Measurements from ENCODE around the gene SUPT5H.
A peak's percentile ranks its signal among the peaks of the same experiment; 100 is the strongest.

The SUPT5H gene

GRCh38 chr19:39409208-39410016 is 36.0 kb upstream of the SUPT5H start:
- Histone ChIP-seq H3K4me1 (ENCODE audit: low read length) (peaks cover 23% of the 10 kb centered on the region), H3K36me3 (replicated peaks; ENCODE audit: insufficient read depth, low read length) (peaks cover 12% of the 10 kb centered on the region; the same call in 1 of the 2 replicates), H3K27me3 (replicated peaks; ENCODE audit: insufficient read depth, low read length) (no peaks in the 10 kb centered on the region), H2AFZ (ENCODE audit: low read length) (no peak overlapping the region), H3K9me2 (replicated peaks; ENCODE audit: insufficient read depth, low read length) (no peaks in the 10 kb centered on the region), H3K9ac (ENCODE audit: low read length) (peak overlapping the region; percentile 99), H3K27ac (ENCODE audit: low read length) (peak overlapping the region; percentile 100), H3F3A (ENCODE audit: insufficient read depth, low read length) (peaks cover 70% of the 10 kb centered on the region), H3K9me3 (replicated peaks; ENCODE audit: insufficient read depth, low read length) (no peaks in the 10 kb centered on the region), H3K4me3 (ENCODE audit: low read length) (peak overlapping the region; percentile 98), H3K4me2 (ENCODE audit: low read depth, low read length) (peak overlapping the region; percentile 99), H4K20me1 (ENCODE audit: insufficient read depth, low read length) (peaks cover 20% of the 10 kb centered on the region; the same call in 1 of the 2 replicates), H3K79me2 (ENCODE audit: low read length) (peaks cover 24% of the 10 kb centered on the region)
- DNase-seq = peak; percentile 90
- no peak for TF ChIP-seq EZH2 (optimal IDR thresholded peaks at IDR 0.05; ENCODE audit: low read depth, low read length)
- TF ChIP-seq EZH2phosphoT487 (IDR thresholded peaks at IDR 0.05; ENCODE audit: low read length) = no peak
- TF ChIP-seq CTCF (IDR thresholded peaks at IDR 0.05; ENCODE audit: low read length) = 0 out of 2 replicates have a peak, but pooled peaks have one; percentile 6

GRCh38 chr19:39410017-39410830 is 35.2 kb upstream of the SUPT5H start:
- Histone ChIP-seq H3K79me2 (ENCODE audit: low read length) (peaks cover 24% of the 10 kb centered on the region), H3K4me3 (ENCODE audit: low read length) (peak overlapping the region; percentile 98), H3K27ac (ENCODE audit: low read length) (peak overlapping the region; percentile 100), H3F3A (ENCODE audit: insufficient read depth, low read length) (peaks cover 62% of the 10 kb centered on the region), H3K27me3 (replicated peaks; ENCODE audit: insufficient read depth, low read length) (no peaks in the 10 kb centered on the region), H3K9me2 (replicated peaks; ENCODE audit: insufficient read depth, low read length) (no peaks in the 10 kb centered on the region), H2AFZ (ENCODE audit: low read length) (no peak overlapping the region), H3K36me3 (replicated peaks; ENCODE audit: insufficient read depth, low read length) (peaks cover 12% of the 10 kb centered on the region; the same call in 1 of the 2 replicates), H4K20me1 (ENCODE audit: insufficient read depth, low read length) (peaks cover 20% of the 10 kb centered on the region; the same call in 1 of the 2 replicates), H3K4me1 (ENCODE audit: low read length) (peaks cover 19% of the 10 kb centered on the region), H3K9ac (ENCODE audit: low read length) (peak overlapping the region; percentile 99), H3K4me2 (ENCODE audit: low read depth, low read length) (peak overlapping the region; percentile 47), H3K9me3 (replicated peaks; ENCODE audit: insufficient read depth, low read length) (no peaks in the 10 kb centered on the region)
- no peak for TF ChIP-seq EZH2 (optimal IDR thresholded peaks at IDR 0.05; ENCODE audit: low read depth, low read length)
- TF ChIP-seq CTCF (IDR thresholded peaks at IDR 0.05; ENCODE audit: low read length) = no peak
- TF ChIP-seq EZH2phosphoT487 (IDR thresholded peaks at IDR 0.05; ENCODE audit: low read length) = no peak
- DNase-seq = peak; percentile 39

DNA sequence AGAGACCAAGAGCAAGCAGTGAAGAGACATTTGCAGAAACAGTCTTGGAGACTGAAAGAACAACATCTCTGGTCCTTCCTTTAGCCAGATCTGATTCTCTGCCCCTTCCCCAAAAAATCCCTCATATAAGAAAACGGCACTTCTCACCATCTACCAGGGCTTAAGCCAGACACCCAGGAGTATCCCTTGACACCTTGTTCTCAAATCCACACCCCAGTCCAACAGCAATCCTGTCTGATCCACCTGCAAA is 34.6 kb upstream of the SUPT5H start:
- Histone ChIP-seq H3K9ac (ENCODE audit: low read length) (peak overlapping the region; percentile 99; the same call in 1 of the 2 replicates), H3F3A (ENCODE audit: insufficient read depth, low read length) (peaks cover 57% of the 10 kb centered on the region), H3K27ac (ENCODE audit: low read length) (peak overlapping the region; percentile 100; the same call in 1 of the 2 replicates), H3K79me2 (ENCODE audit: low read length) (peaks cover 24% of the 10 kb centered on the region), H3K9me3 (replicated peaks; ENCODE audit: insufficient read depth, low read length) (no peaks in the 10 kb centered on the region), H2AFZ (ENCODE audit: low read length) (no peak overlapping the region), H3K27me3 (replicated peaks; ENCODE audit: insufficient read depth, low read length) (no peaks in the 10 kb centered on the region), H3K4me1 (ENCODE audit: low read length) (peaks cover 15% of the 10 kb centered on the region), H3K4me3 (ENCODE audit: low read length) (no peak overlapping the region), H3K4me2 (ENCODE audit: low read depth, low read length) (peak overlapping the region; percentile 47), H3K9me2 (replicated peaks; ENCODE audit: insufficient read depth, low read length) (no peaks in the 10 kb centered on the region), H4K20me1 (ENCODE audit: insufficient read depth, low read length) (peaks cover 20% of the 10 kb centered on the region; the same call in 1 of the 2 replicates), H3K36me3 (replicated peaks; ENCODE audit: insufficient read depth, low read length) (peaks cover 12% of the 10 kb centered on the region; the same call in 1 of the 2 replicates)
- no peak for DNase-seq
- TF ChIP-seq CTCF (IDR thresholded peaks at IDR 0.05; ENCODE audit: low read length) (no peak), EZH2 (optimal IDR thresholded peaks at IDR 0.05; ENCODE audit: low read depth, low read length) (no peak), EZH2phosphoT487 (IDR thresholded peaks at IDR 0.05; ENCODE audit: low read length) (no peak)
